Thyroid gland (tissue), 4 donors: ENCODE data around the gene ARHGAP24. TPM values are rescaled to one million over a fixed set of nuclear protein-coding genes. Genes with fewer than 3 reads are reported as not detected.

Experiments used
- DNase-seq, 2 donors: peaks; one replicate each; pipeline ENCODE4 v3.0.0-alpha.2; 2019
- H3K27ac ChIP-seq, 3 donors: fragments of 200-600 bp; sonication (generic); 1 replicate in 2 of 3; 2 replicates in 1 of 3; pipeline ENCODE4 v1.5.1; 2016 to 2019; ENCODE audit warnings: mild to moderate bottlenecking in 1 of 3, moderate library complexity in 1 of 3
- H3K27me3 ChIP-seq: fragments of 200-600 bp; sonication (generic); one replicate; pipeline ENCODE4 v1.5.1; 2019
- H3K36me3 ChIP-seq, 2 donors: fragments of 200-600 bp; sonication (generic); one replicate each; pipeline ENCODE4 v1.5.1; 2016 to 2019
- H3K4me1 ChIP-seq, 2 donors: fragments of 200-600 bp; sonication (generic); one replicate each; pipeline ENCODE4 v1.5.1; 2017 to 2019
- H3K4me3 ChIP-seq, 3 donors: fragments of 200-600 bp; sonication (generic); replicated peaks in 1 of 3; 1 replicate in 2 of 3; 2 replicates in 1 of 3; pipeline ENCODE4 v1.5.1; 2016; ENCODE audit warnings: mild to moderate bottlenecking in 1 of 3
- H3K9me3 ChIP-seq: fragments of 200-600 bp; sonication (generic); one replicate; pipeline ENCODE4 v1.5.1; 2017
- POLR2A ChIP-seq, 2 donors: fragments of 450-650 bp; IDR thresholded peaks; one replicate each; pipeline ENCODE4 v1.6.1; 2017; ENCODE audit warnings: antibody characterized with exemption in 2 of 2, mild to moderate bottlenecking in 2 of 2, moderate library complexity in 1 of 2
- WGBS, 2 donors: methylation state at CpG; one replicate each; pipeline ENCODE4 v1.1.5; 2017; 5-methylcytosine and 5-hydroxymethylcytosine counted together
- intact Hi-C: fragments of 100-400 bp; cut with DNase I; formaldehyde crosslinking; loops from one replicate; pipeline ENCODE4 v1.15.1; 2023
- total RNA-seq, 4 donors: library from RNA; depleted of rRNA; stranded (reverse); fragments of >200 nt; gene quantifications; one replicate each; pipeline ENCODE4 v1.2.3, GENCODE V29; 2016
- TF ChIP-seq, protein P1 (sequence below), 6 experiments: fragments of 200-600 bp in 3 of 6; fragments of 450-650 bp in 3 of 6; sonication (generic) in 3 of 6; IDR thresholded peaks; one replicate each; pipeline ENCODE4 v1.5.1; 2016 to 2019; ENCODE audit warnings: antibody characterized with exemption in 6 of 6, mild to moderate bottlenecking in 2 of 6, inconsistent platforms in 1 of 6, moderate library complexity in 1 of 6

The ARHGAP24 gene
- total RNA-seq, 4 donors from 2014 or later, result 20.8 to 70.3 (median 52.4) TPM

DNA sequence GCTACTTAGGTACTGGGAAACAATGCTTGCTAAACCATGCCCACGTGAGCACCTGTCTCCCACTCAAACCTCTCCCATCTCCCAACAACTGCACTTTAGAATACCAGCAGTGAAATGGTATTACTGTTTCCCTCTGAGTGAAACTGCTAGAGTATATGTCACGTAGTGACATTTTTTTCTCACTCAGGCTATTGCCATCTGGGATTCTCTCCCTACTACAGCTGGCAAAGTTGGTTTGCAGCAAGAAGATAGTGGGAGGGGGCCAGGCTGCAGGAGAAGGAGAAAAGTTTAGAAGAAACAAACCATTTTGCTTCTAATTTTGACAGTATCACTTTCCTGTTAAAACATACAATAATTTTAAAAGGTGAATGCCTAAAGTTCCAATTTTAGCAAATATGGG is 526.6 kb downstream of the ARHGAP24 start:
- Histone ChIP-seq H3K9me3 (no peaks in the 10 kb centered on the region), H3K4me3 (no peak overlapping the region), H3K36me3 (no peaks in the 10 kb centered on the region), H3K4me1 (peaks cover 4 to 7% of the 10 kb centered on the region in 2 donors), H3K27ac (no peak overlapping the region), H3K27me3 (no peaks in the 10 kb centered on the region)
- TF ChIP-seq, protein P1, sequence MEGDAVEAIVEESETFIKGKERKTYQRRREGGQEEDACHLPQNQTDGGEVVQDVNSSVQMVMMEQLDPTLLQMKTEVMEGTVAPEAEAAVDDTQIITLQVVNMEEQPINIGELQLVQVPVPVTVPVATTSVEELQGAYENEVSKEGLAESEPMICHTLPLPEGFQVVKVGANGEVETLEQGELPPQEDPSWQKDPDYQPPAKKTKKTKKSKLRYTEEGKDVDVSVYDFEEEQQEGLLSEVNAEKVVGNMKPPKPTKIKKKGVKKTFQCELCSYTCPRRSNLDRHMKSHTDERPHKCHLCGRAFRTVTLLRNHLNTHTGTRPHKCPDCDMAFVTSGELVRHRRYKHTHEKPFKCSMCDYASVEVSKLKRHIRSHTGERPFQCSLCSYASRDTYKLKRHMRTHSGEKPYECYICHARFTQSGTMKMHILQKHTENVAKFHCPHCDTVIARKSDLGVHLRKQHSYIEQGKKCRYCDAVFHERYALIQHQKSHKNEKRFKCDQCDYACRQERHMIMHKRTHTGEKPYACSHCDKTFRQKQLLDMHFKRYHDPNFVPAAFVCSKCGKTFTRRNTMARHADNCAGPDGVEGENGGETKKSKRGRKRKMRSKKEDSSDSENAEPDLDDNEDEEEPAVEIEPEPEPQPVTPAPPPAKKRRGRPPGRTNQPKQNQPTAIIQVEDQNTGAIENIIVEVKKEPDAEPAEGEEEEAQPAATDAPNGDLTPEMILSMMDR (IDR thresholded peaks at IDR 0.05), result no peak
- no peak for TF ChIP-seq POLR2A (IDR thresholded peaks at IDR 0.05)
- peak in 1 of 2 donors; percentile 32 for DNase-seq
- 56 to 65% methylated on average over 2 of the region's 2 CpGs for WGBS, 2 donors
- intact Hi-C loops, result no loop called here

DNA sequence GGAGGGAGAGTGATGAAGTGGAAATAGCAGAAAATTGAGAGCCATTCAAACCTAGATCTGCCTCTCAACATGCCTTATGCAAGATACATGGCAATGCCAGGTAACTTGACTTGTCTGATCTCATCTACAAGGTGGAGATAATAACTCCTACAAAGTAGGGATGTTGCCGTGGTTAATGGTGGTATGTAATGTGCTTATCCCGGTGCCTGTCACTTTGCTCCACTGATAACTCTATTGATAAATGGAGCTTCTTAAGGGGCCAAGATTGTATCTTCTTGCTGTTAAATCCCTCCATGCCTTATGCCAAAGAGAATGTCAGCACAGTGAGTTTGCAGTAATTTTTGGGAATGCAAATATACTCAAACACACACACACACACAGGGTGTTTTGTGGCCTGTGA is 529.1 kb downstream of the ARHGAP24 start:
- no peak for DNase-seq
- 80 to 85% methylated on average over 2 of the region's 2 CpGs for WGBS, 2 donors
- Histone ChIP-seq H3K27ac (no peak overlapping the region), H3K4me1 (peaks cover 4 to 7% of the 10 kb centered on the region in 2 donors), H3K4me3 (no peak overlapping the region), H3K9me3 (no peaks in the 10 kb centered on the region), H3K27me3 (no peaks in the 10 kb centered on the region), H3K36me3 (no peaks in the 10 kb centered on the region)
- no peak for TF ChIP-seq POLR2A (IDR thresholded peaks at IDR 0.05)
- TF ChIP-seq, protein P1 (IDR thresholded peaks at IDR 0.05), result no peak
- intact Hi-C loops, result no loop called here

DNA sequence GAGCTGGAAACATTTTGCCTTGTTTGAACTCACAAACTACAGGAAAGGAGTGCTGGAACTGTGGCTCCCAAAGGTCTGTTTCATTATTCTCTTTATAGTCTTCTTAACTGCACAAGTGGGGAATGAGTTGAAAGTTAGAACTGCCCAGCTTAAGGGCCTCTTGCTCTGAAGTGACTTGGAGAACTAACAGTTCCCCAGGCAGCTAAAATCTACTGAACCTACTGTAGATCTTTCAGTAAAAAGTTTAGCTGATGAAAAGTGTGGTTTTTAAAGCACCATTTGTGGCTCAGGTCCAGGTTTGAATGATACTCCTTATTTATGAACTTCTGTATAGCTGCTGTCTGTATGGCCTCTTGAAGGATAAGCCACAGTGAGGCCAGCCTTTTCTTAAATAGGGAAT is 531.1 kb downstream of the ARHGAP24 start:
- no peak for TF ChIP-seq POLR2A (IDR thresholded peaks at IDR 0.05)
- TF ChIP-seq, protein P1 (IDR thresholded peaks at IDR 0.05), result no peak
- Histone ChIP-seq H3K9me3 (no peaks in the 10 kb centered on the region), H3K4me3 (no peak overlapping the region), H3K27ac (peak overlapping the region in 2 of 3 donors; percentile 40 to 63), H3K4me1 (peaks cover 11 to 25% of the 10 kb centered on the region in 2 donors), H3K36me3 (no peaks in the 10 kb centered on the region), H3K27me3 (no peaks in the 10 kb centered on the region)
- intact Hi-C loops, result no loop called here
- DNase-seq, result peak in 1 of 2 donors; percentile 21

DNA sequence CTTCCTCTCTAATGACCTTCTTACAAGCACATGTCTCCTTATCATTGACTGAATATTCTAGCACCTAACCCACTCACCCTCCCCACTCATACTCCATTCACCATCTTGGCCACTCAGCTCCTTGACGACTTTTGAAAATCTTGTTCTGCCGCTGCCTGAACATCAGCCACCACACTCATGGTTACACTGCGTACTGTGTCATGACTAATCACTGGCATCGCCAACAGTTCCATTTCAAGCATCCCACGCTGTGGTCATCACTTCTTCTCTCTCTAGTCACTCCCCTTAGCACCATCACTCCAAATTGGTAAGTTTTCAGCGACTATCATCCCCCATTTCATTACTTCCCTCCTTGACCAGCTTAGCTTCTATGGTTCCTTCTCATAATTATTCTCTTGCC is 532.1 kb downstream of the ARHGAP24 start:
- no peak for DNase-seq
- no peaks in the 10 kb centered on the region for H3K9me3 ChIP-seq
- intact Hi-C loops, result no loop called here
- H3K27ac ChIP-seq, result no peak overlapping the region
- H3K4me3 ChIP-seq, result no peak overlapping the region
- 87 to 91% methylated on average over 6 of the region's 6 CpGs for WGBS, 2 donors
- peaks cover 20 to 35% of the 10 kb centered on the region in 2 donors for H3K4me1 ChIP-seq
- no peaks in the 10 kb centered on the region for H3K27me3 ChIP-seq
- TF ChIP-seq, protein P1 (IDR thresholded peaks at IDR 0.05), result no peak
- TF ChIP-seq POLR2A (IDR thresholded peaks at IDR 0.05), result no peak
- no peaks in the 10 kb centered on the region for H3K36me3 ChIP-seq

DNA sequence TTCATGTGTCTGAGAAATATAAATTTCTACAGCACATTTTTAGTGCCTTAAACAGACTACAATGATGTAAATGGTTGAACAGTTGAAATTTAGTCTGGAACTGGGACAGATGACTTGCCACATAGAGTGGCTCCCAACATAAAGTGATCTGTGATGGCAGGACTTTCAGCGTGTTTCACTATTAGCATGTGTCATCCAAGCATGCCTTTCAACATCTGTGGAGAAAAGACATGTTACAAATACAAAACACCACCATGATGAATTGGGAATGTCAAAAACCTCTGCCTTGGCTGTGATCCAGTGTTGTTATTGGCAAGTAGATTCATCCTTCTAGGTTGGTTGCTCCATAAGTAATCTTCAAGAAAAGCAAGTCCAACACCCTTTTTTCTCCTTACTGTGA is 536.2 kb downstream of the ARHGAP24 start:
- 43 to 47% methylated on average over 1 of the region's 1 CpG for WGBS, 2 donors
- intact Hi-C loops, result no loop called here
- H3K27me3 ChIP-seq, result no peaks in the 10 kb centered on the region
- no peaks in the 10 kb centered on the region for H3K36me3 ChIP-seq
- peak; percentile 57 to 58 for DNase-seq
- H3K27ac ChIP-seq, result peak overlapping the region; percentile 24 to 74 (median 45)
- TF ChIP-seq, protein P1 (IDR thresholded peaks at IDR 0.05), result no peak
- no peak for TF ChIP-seq POLR2A (IDR thresholded peaks at IDR 0.05)
- no peak overlapping the region for H3K4me3 ChIP-seq
- H3K9me3 ChIP-seq, result no peaks in the 10 kb centered on the region
- H3K4me1 ChIP-seq, result peaks cover 56 to 59% of the 10 kb centered on the region in 2 donors
